OCI-LY1 (cell line): ENCODE results near the gene LIPM.

Source experiments
- H2AFZ ChIP-seq: fragments of 200-600 bp; sonication (generic), shearing (Covaris generic); 2 replicates; pipeline ENCODE4 v1.6.0; 2014; ENCODE audit warnings: antibody characterized with exemption, mild to moderate bottlenecking, low read length
- H3F3A ChIP-seq: fragments of 200-600 bp; sonication (generic), shearing (Covaris generic); 2 replicates; pipeline ENCODE4 v1.6.0; 2014; ENCODE audit warnings: mild to moderate bottlenecking, antibody characterized with exemption, low read length, moderate library complexity; ENCODE audit not compliant: insufficient read depth
- H3K27ac ChIP-seq: fragments of 200-600 bp; sonication (generic); 2 replicates; pipeline ENCODE4 v1.5.1; 2014; ENCODE audit warnings: low read length, mixed run types, mild to moderate bottlenecking, low read depth; ENCODE audit not compliant: poor library complexity, severe bottlenecking
- H3K27me3 ChIP-seq: fragments of 200-600 bp; sonication (generic); 2 replicates; pipeline ENCODE4 v1.6.0; 2014; ENCODE audit warnings: antibody characterized with exemption, mild to moderate bottlenecking, low read length, moderate library complexity; ENCODE audit not compliant: insufficient read depth
- H3K36me3 ChIP-seq: fragments of 200-600 bp; sonication (generic); 2 replicates; pipeline ENCODE4 v1.6.1; 2014; ENCODE audit warnings: mild to moderate bottlenecking, antibody characterized with exemption, low read length, moderate library complexity, mixed read lengths; ENCODE audit not compliant: insufficient read depth
- H3K4me1 ChIP-seq: fragments of 200-600 bp; sonication (generic); 2 replicates; pipeline ENCODE4 v1.5.1; 2014; ENCODE audit warnings: mild to moderate bottlenecking, low read length, moderate library complexity; ENCODE audit not compliant: insufficient read depth, severe bottlenecking
- H3K4me2 ChIP-seq: fragments of 200-600 bp; sonication (generic), shearing (Covaris generic); 2 replicates; pipeline ENCODE4 v1.6.1; 2014; ENCODE audit warnings: low read length
- H3K4me3 ChIP-seq: fragments of 200-600 bp; sonication (generic); 2 replicates; pipeline ENCODE4 v1.5.1; 2014; ENCODE audit warnings: low read length, low read depth, mild to moderate bottlenecking, mixed read lengths; ENCODE audit not compliant: poor library complexity, severe bottlenecking
- H3K79me2 ChIP-seq: fragments of 200-600 bp; shearing (Covaris generic); 2 replicates; pipeline ENCODE4 v1.6.1; 2016; ENCODE audit warnings: mixed run types, low read length, mixed read lengths; ENCODE audit not compliant: insufficient read depth
- H3K9ac ChIP-seq: fragments of 200-600 bp; sonication (generic), shearing (Covaris generic); 2 replicates; pipeline ENCODE4 v1.6.1; 2014; ENCODE audit warnings: mild to moderate bottlenecking, low read length, mixed read lengths
- H3K9me2 ChIP-seq: fragments of 200-600 bp; sonication (generic), shearing (Covaris generic); 2 replicates; pipeline ENCODE4 v1.6.1; 2014; ENCODE audit warnings: low read depth, mild to moderate bottlenecking, low read length, mixed read lengths
- H3K9me3 ChIP-seq: fragments of 200-600 bp; shearing (Covaris generic); 2 replicates; pipeline ENCODE4 v1.6.1; 2014; ENCODE audit warnings: low read length, mixed read lengths
- H4K20me1 ChIP-seq: fragments of 200-600 bp; sonication (generic), shearing (Covaris generic); 2 replicates; pipeline ENCODE4 v1.6.0; 2016; ENCODE audit warnings: mild to moderate bottlenecking, low read length; ENCODE audit not compliant: insufficient read depth
- CTCF ChIP-seq: fragments of 200-600 bp; sonication (generic), shearing (Covaris generic); IDR thresholded peaks from 2 replicates; pipeline ENCODE4 v1.5.1; 2017; ENCODE audit warnings: mild to moderate bottlenecking, antibody characterized with exemption, low read length, moderate library complexity, mixed read lengths
- EZH2 ChIP-seq: fragments of 200-600 bp; sonication (generic), shearing (Covaris generic); IDR thresholded peaks from 2 replicates; pipeline ENCODE4 v1.8.0; 2017; ENCODE audit warnings: borderline replicate concordance, mixed run types, mild to moderate bottlenecking, antibody characterized with exemption, low read length, moderate library complexity, mixed read lengths

LIPM gene

GRCh38 chr10:88861036-88861435, 58.5 kb downstream of the LIPM start:
- Histone ChIP-seq H3F3A (no peaks in the 10 kb centered on the region), H3K4me1 (no peaks in the 10 kb centered on the region), H3K9ac (no peak overlapping the region), H3K4me3 (no peak overlapping the region), H3K9me3 (no peaks in the 10 kb centered on the region), H3K27me3 (no peaks in the 10 kb centered on the region), H2AFZ (no peak overlapping the region), H3K79me2 (no peaks in the 10 kb centered on the region), H3K27ac (no peak overlapping the region), H3K36me3 (no peaks in the 10 kb centered on the region), H3K4me2 (no peak overlapping the region), H4K20me1 (no peaks in the 10 kb centered on the region), H3K9me2 (no peaks in the 10 kb centered on the region)
- TF ChIP-seq CTCF (no peak), EZH2 (no peak)

- no peaks in the 10 kb centered on the region for H3K9me2 ChIP-seq
- no peaks in the 10 kb centered on the region for H4K20me1 ChIP-seq
- H3K79me2 ChIP-seq, result no peaks in the 10 kb centered on the region
- H3K4me1 ChIP-seq, result no peaks in the 10 kb centered on the region
- H3K9me3 ChIP-seq, result no peaks in the 10 kb centered on the region
- no peak overlapping the region for H3K4me2 ChIP-seq
- H3K9ac ChIP-seq, result no peak overlapping the region
- no peak for TF ChIP-seq EZH2
- no peak; the same call in 1 of the 2 replicates for TF ChIP-seq CTCF
- no peak overlapping the region for H3K4me3 ChIP-seq
- no peak overlapping the region for H3K27ac ChIP-seq
- H3K27me3 ChIP-seq, result no peaks in the 10 kb centered on the region
- no peaks in the 10 kb centered on the region for H3F3A ChIP-seq
- no peak overlapping the region for H2AFZ ChIP-seq
- H3K36me3 ChIP-seq, result no peaks in the 10 kb centered on the region
These were observed 62.8 kb downstream of the LIPM start for GRCh38 chr10:88865281-88865876.

- Histone ChIP-seq H3K4me3 (no peak overlapping the region), H3K9me3 (no peaks in the 10 kb centered on the region), H3K4me2 (no peak overlapping the region), H3F3A (no peaks in the 10 kb centered on the region), H2AFZ (no peak overlapping the region), H3K36me3 (no peaks in the 10 kb centered on the region), H4K20me1 (no peaks in the 10 kb centered on the region), H3K79me2 (no peaks in the 10 kb centered on the region), H3K9me2 (no peaks in the 10 kb centered on the region), H3K9ac (no peak overlapping the region), H3K27me3 (no peaks in the 10 kb centered on the region), H3K4me1 (no peaks in the 10 kb centered on the region), H3K27ac (no peak overlapping the region)
- TF ChIP-seq CTCF, result no peak
- no peak for TF ChIP-seq EZH2
These were observed 63.9 kb downstream of the LIPM start for GRCh38 chr10:88866454-88866853.
